Rectal smooth muscle tissue (tissue), 1 donor: ENCODE results near the gene SRP68.

Experiments used
- H3K27ac ChIP-seq: one replicate; pipeline ENCODE4 v1.7.0; 2013; ENCODE audit warnings: low read depth, low read length, inconsistent platforms
- H3K27me3 ChIP-seq: one replicate; pipeline ENCODE4 v1.7.0; 2013; ENCODE audit warnings: low read length; ENCODE audit not compliant: control insufficient read depth, insufficient read depth
- H3K36me3 ChIP-seq: one replicate; pipeline ENCODE4 v1.7.0; 2013; ENCODE audit warnings: low read length; ENCODE audit not compliant: control insufficient read depth, insufficient read depth
- H3K4me1 ChIP-seq: one replicate; pipeline ENCODE4 v1.7.0; 2013; ENCODE audit warnings: low read length; ENCODE audit not compliant: control insufficient read depth, insufficient read depth
- H3K4me3 ChIP-seq: one replicate; pipeline ENCODE4 v1.7.0; 2013; ENCODE audit warnings: low read length
- H3K9ac ChIP-seq: one replicate; pipeline ENCODE4 v1.7.0; 2013; ENCODE audit warnings: low read length

SRP68 gene

GRCh38 chr17:76011951-76012350, 60.4 kb downstream of the SRP68 start:
- Histone ChIP-seq H3K9ac (no peak overlapping the region), H3K4me3 (no peak overlapping the region), H3K4me1 (no peaks in the 10 kb centered on the region), H3K27me3 (no peaks in the 10 kb centered on the region), H3K27ac (no peak overlapping the region), H3K36me3 (no peaks in the 10 kb centered on the region)

GRCh38 chr17:76009969-76010661, 62.2 kb downstream of the SRP68 start:
- no peaks in the 10 kb centered on the region for H3K27me3 ChIP-seq
- no peak overlapping the region for H3K4me3 ChIP-seq
- no peak overlapping the region for H3K27ac ChIP-seq
- H3K9ac ChIP-seq: no peak overlapping the region
- no peaks in the 10 kb centered on the region for H3K36me3 ChIP-seq
- no peaks in the 10 kb centered on the region for H3K4me1 ChIP-seq

GRCh38 chr17:76009447-76009846, 62.9 kb downstream of the SRP68 start:
- H3K4me1 ChIP-seq: no peaks in the 10 kb centered on the region
- no peaks in the 10 kb centered on the region for H3K27me3 ChIP-seq
- no peak overlapping the region for H3K4me3 ChIP-seq
- no peaks in the 10 kb centered on the region for H3K36me3 ChIP-seq
- H3K27ac ChIP-seq: no peak overlapping the region
- no peak overlapping the region for H3K9ac ChIP-seq

- no peaks in the 10 kb centered on the region for H3K27me3 ChIP-seq
- H3K9ac ChIP-seq: no peak overlapping the region
- H3K4me1 ChIP-seq: no peaks in the 10 kb centered on the region
- no peaks in the 10 kb centered on the region for H3K36me3 ChIP-seq
- no peak overlapping the region for H3K4me3 ChIP-seq
- H3K27ac ChIP-seq: no peak overlapping the region
These were observed 63.5 kb downstream of the SRP68 start for GRCh38 chr17:76008630-76009425.

- H3K4me3 ChIP-seq: no peak overlapping the region
- no peaks in the 10 kb centered on the region for H3K4me1 ChIP-seq
- H3K9ac ChIP-seq: no peak overlapping the region
- no peaks in the 10 kb centered on the region for H3K27me3 ChIP-seq
- H3K27ac ChIP-seq: no peak overlapping the region
- no peaks in the 10 kb centered on the region for H3K36me3 ChIP-seq
These were observed 64.1 kb downstream of the SRP68 start for GRCh38 chr17:76008208-76008607.

- Histone ChIP-seq H3K27me3 (no peaks in the 10 kb centered on the region), H3K4me1 (no peaks in the 10 kb centered on the region), H3K9ac (no peak overlapping the region), H3K36me3 (no peaks in the 10 kb centered on the region), H3K27ac (no peak overlapping the region), H3K4me3 (no peak overlapping the region)
These were observed 64.5 kb downstream of the SRP68 start for GRCh38 chr17:76007850-76008165.

- H3K4me3 ChIP-seq: no peak overlapping the region
- H3K27me3 ChIP-seq: no peaks in the 10 kb centered on the region
- H3K27ac ChIP-seq: no peak overlapping the region
- no peaks in the 10 kb centered on the region for H3K4me1 ChIP-seq
- H3K9ac ChIP-seq: no peak overlapping the region
- peaks cover under 1% of the 10 kb centered on the region for H3K36me3 ChIP-seq
These were observed 65.0 kb downstream of the SRP68 start for GRCh38 chr17:76007131-76007849.

- no peaks in the 10 kb centered on the region for H3K4me1 ChIP-seq
- no peak overlapping the region for H3K9ac ChIP-seq
- no peaks in the 10 kb centered on the region for H3K27me3 ChIP-seq
- H3K27ac ChIP-seq: no peak overlapping the region
- peaks cover 4% of the 10 kb centered on the region for H3K36me3 ChIP-seq
- H3K4me3 ChIP-seq: no peak overlapping the region
These were observed 66.8 kb downstream of the SRP68 start for GRCh38 chr17:76005263-76006149.

GRCh38 chr17:76004750-76005262, 67.5 kb downstream of the SRP68 start:
- Histone ChIP-seq H3K4me3 (no peak overlapping the region), H3K4me1 (no peaks in the 10 kb centered on the region), H3K36me3 (peaks cover 4% of the 10 kb centered on the region), H3K27ac (no peak overlapping the region), H3K27me3 (no peaks in the 10 kb centered on the region), H3K9ac (no peak overlapping the region)

- Histone ChIP-seq H3K27me3 (no peaks in the 10 kb centered on the region), H3K36me3 (peaks cover 4% of the 10 kb centered on the region), H3K4me3 (no peak overlapping the region), H3K4me1 (no peaks in the 10 kb centered on the region), H3K27ac (no peak overlapping the region), H3K9ac (no peak overlapping the region)
These were observed 68.4 kb downstream of the SRP68 start for GRCh38 chr17:76003915-76004314.

GRCh38 chr17:76002100-76002499, 70.2 kb downstream of the SRP68 start:
- Histone ChIP-seq H3K27ac (no peak overlapping the region), H3K36me3 (peaks cover 4% of the 10 kb centered on the region), H3K4me1 (no peaks in the 10 kb centered on the region), H3K9ac (no peak overlapping the region), H3K27me3 (no peaks in the 10 kb centered on the region), H3K4me3 (no peak overlapping the region)
